GM23338 (cell line): ENCODE data around the gene KIF25. TPM values are rescaled to one million over a fixed set of nuclear protein-coding genes. Genes with fewer than 3 reads are reported as not detected.

Experiments
- ATAC-seq: fragments of 200-7000 bp; cut with Tn5 transposase; 3 replicates; pipeline ENCODE4 v1.9.1; 2020
- DNase-seq: peaks from one replicate; pipeline ENCODE4 v3.0.0-alpha.2; 2015; ENCODE audit warnings: low spot score
- H2AFZ ChIP-seq: fragments of 200-600 bp; sonication (generic); 2 replicates; pipeline ENCODE4 v1.8.0; 2016; ENCODE audit warnings: antibody characterized with exemption, mild to moderate bottlenecking, moderate library complexity
- H3F3A ChIP-seq: fragments of 200-600 bp; sonication (generic); replicated peaks from 2 replicates; pipeline ENCODE4 v1.8.0; 2017; ENCODE audit warnings: antibody characterized with exemption, mixed run types, low read depth
- H3K27ac ChIP-seq: fragments of 200-600 bp; sonication (generic); 2 replicates; pipeline ENCODE4 v1.6.1; 2016; ENCODE audit warnings: low read depth
- H3K27me3 ChIP-seq: fragments of 200-600 bp; sonication (generic); 2 replicates; pipeline ENCODE4 v1.8.0; 2016; ENCODE audit warnings: mild to moderate bottlenecking, mixed run types, moderate library complexity; ENCODE audit not compliant: insufficient read depth
- H3K36me3 ChIP-seq: fragments of 200-600 bp; sonication (generic); 2 replicates; pipeline ENCODE4 v1.8.0; 2016; ENCODE audit warnings: mild to moderate bottlenecking; ENCODE audit not compliant: insufficient read depth
- H3K4me1 ChIP-seq: fragments of 200-600 bp; sonication (generic); 2 replicates; pipeline ENCODE4 v1.8.0; 2016; ENCODE audit warnings: mild to moderate bottlenecking, moderate library complexity; ENCODE audit not compliant: insufficient read depth
- H3K4me2 ChIP-seq: fragments of 200-600 bp; sonication (generic); 2 replicates; pipeline ENCODE4 v1.7.1; 2017; ENCODE audit warnings: mixed run types
- H3K4me3 ChIP-seq: fragments of 200-600 bp; sonication (generic); 2 replicates; pipeline ENCODE4 v1.6.1; 2016; ENCODE audit warnings: mixed run types
- H3K79me2 ChIP-seq: fragments of 200-600 bp; sonication (generic); replicated peaks from 2 replicates; pipeline ENCODE4 v1.8.0; 2017; ENCODE audit warnings: mild to moderate bottlenecking; ENCODE audit not compliant: insufficient read depth
- H3K9me2 ChIP-seq: fragments of 200-600 bp; sonication (generic); 2 replicates; pipeline ENCODE4 v1.8.0; 2017; ENCODE audit not compliant: insufficient read depth
- H4K20me1 ChIP-seq: fragments of 200-600 bp; sonication (generic); replicated peaks from 2 replicates; pipeline ENCODE4 v1.8.0; 2017; ENCODE audit warnings: mild to moderate bottlenecking; ENCODE audit not compliant: insufficient read depth
- H3K27ac Mint-ChIP-seq: 2 replicates; pipeline ENCODE4 v1.8.0; 2020; ENCODE audit warnings: inconsistent platforms, mild to moderate bottlenecking, moderate library complexity, mixed read lengths
- H3K27me3 Mint-ChIP-seq: 3 replicates; pipeline ENCODE4 v1.8.0; 2022; ENCODE audit warnings: low read depth, mild to moderate bottlenecking, moderate library complexity, mixed read lengths, inconsistent platforms; ENCODE audit not compliant: insufficient read depth, poor library complexity
- H3K36me3 Mint-ChIP-seq: 3 replicates; pipeline ENCODE4 v1.8.0; 2021; ENCODE audit warnings: low read depth, mild to moderate bottlenecking, inconsistent platforms, moderate library complexity, mixed read lengths
- H3K4me1 Mint-ChIP-seq: 3 replicates; pipeline ENCODE4 v1.8.0; 2020; ENCODE audit warnings: mild to moderate bottlenecking, inconsistent platforms, mixed read lengths
- H3K4me3 Mint-ChIP-seq: 3 replicates; pipeline ENCODE4 v1.8.0; 2021; ENCODE audit warnings: moderate library complexity, mild to moderate bottlenecking, inconsistent platforms, mixed read lengths
- H3K9me3 Mint-ChIP-seq: 3 replicates; pipeline ENCODE4 v1.8.0; 2020; ENCODE audit warnings: moderate library complexity, mild to moderate bottlenecking, inconsistent platforms, mixed read lengths
- CREB1 ChIP-seq: fragments of 250-450 bp; sonication (Bioruptor Pico); IDR thresholded peaks from 2 replicates; pipeline ENCODE4 v1.5.0; 2020; ENCODE audit warnings: low read depth, mild to moderate bottlenecking, moderate library complexity
- EZH2 ChIP-seq: fragments of 200-600 bp; sonication (generic); IDR thresholded peaks from one replicate; pipeline ENCODE4 v1.8.0; 2017; ENCODE audit warnings: antibody characterized with exemption, mild to moderate bottlenecking, low read depth; ENCODE audit not compliant: unreplicated experiment
- EZH2phosphoT487 ChIP-seq: fragments of 200-600 bp; sonication (generic); IDR thresholded peaks from one replicate; pipeline ENCODE4 v1.8.1; 2018; ENCODE audit warnings: antibody characterized with exemption; ENCODE audit not compliant: unreplicated experiment
- JUNB ChIP-seq: IDR thresholded peaks from one replicate; pipeline ENCODE4 v1.6.1; 2016; ENCODE audit warnings: antibody characterized with exemption; ENCODE audit not compliant: unreplicated experiment
- NANOG ChIP-seq: IDR thresholded peaks from 2 replicates; pipeline ENCODE4 v1.6.1; 2016; ENCODE audit warnings: antibody characterized with exemption, borderline replicate concordance
- POLR2AphosphoS5 ChIP-seq: IDR thresholded peaks from 2 replicates; pipeline ENCODE4 v1.6.1; 2016; ENCODE audit warnings: antibody characterized with exemption, low read depth
- STAT1 ChIP-seq: IDR thresholded peaks from one replicate; pipeline ENCODE4 v1.6.1; 2016; ENCODE audit warnings: antibody characterized with exemption; ENCODE audit not compliant: unreplicated experiment
- ZNF114 ChIP-seq: fragments of 250-450 bp; sonication (Bioruptor Pico); IDR thresholded peaks from 2 replicates; pipeline ENCODE4 v1.5.0; 2020; ENCODE audit warnings: mild to moderate bottlenecking, moderate library complexity
- ZNF331 ChIP-seq: fragments of 250-450 bp; sonication (Bioruptor Pico); IDR thresholded peaks from 2 replicates; pipeline ENCODE4 v1.5.0; 2020; ENCODE audit warnings: low read depth, mild to moderate bottlenecking, moderate library complexity
- polyA plus RNA-seq: library from polyadenylated mRNA; unstranded; fragments of >200 nt; fragmentation: Nextera tagmentation; extraction: Ambion mirVana; gene quantifications from 2 replicates; pipeline ENCODE4 v1.2.1, GENCODE V29; 2016
- total RNA-seq: library from RNA; depleted of rRNA; stranded (reverse); fragments of >200 nt; shearing (Covaris generic); gene quantifications from 2 replicates; pipeline ENCODE4 v1.2.3, GENCODE V29; 2014
- TF ChIP-seq, protein P1 (sequence below): IDR thresholded peaks from one replicate; pipeline ENCODE4 v1.6.1; 2018; ENCODE audit warnings: antibody characterized with exemption; ENCODE audit not compliant: unreplicated experiment
- TF ChIP-seq, protein P2 (sequence below): fragments of 250-450 bp; sonication (Bioruptor Pico); IDR thresholded peaks from 2 replicates; pipeline ENCODE4 v1.5.0; 2020; ENCODE audit warnings: mild to moderate bottlenecking, moderate library complexity
- TF ChIP-seq, protein P3 (sequence below), 2 experiments: fragments of 200-600 bp in 1 of 2; sonication (generic) in 1 of 2; conservative IDR thresholded peaks; 2 replicates each; pipeline versions ENCODE4 v1.5.1 to v1.6.1; 2016 to 2017; ENCODE audit warnings: antibody characterized with exemption in 2 of 2, low read depth in 2 of 2, mild to moderate bottlenecking in 2 of 2, moderate library complexity in 1 of 2
- TF ChIP-seq, protein P4 (sequence below): IDR thresholded peaks from 2 replicates; pipeline ENCODE4 v1.6.1; 2016; ENCODE audit warnings: antibody characterized with exemption

Gene KIF25
- total and polyA plus RNA-seq, 2 experiments from 2014 or later, result 0.69 to 0.76 TPM

DNA sequence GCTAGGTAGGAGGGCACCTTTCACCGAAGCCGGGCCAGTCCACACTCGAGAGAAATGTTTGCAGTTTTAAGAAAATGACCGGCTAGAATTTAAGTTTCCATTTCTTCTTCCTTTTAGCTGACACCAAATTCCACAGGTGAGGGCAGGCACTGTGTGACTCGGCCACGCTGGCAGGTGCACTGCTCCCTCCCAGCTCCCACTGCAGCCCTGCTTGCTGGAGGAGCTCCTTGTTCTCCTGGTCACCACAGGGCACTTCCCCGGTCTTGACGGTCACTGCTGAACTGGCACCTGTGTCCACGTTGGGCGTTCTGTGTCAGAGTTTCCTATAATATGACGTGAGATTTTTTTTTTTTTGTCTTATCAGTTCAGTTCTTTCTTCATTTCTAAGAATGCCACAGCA lies 3.6 kb upstream of the KIF25 start:
- Histone ChIP-seq H4K20me1 (no peaks in the 10 kb centered on the region), H3K4me3 (no peak overlapping the region), H3K36me3 (no peaks in the 10 kb centered on the region), H3K27ac (no peak overlapping the region), H3K4me1 (peaks cover 7% of the 10 kb centered on the region), H2AFZ (no peak overlapping the region), H3K27me3 (no peaks in the 10 kb centered on the region), H3K9me2 (0 out of 2 replicates have a peak, but pooled peaks cover 2% of the 10 kb centered on the region), H3F3A (no peaks in the 10 kb centered on the region), H3K79me2 (no peaks in the 10 kb centered on the region), H3K4me2 (no peak overlapping the region)
- H3K27ac Mint-ChIP-seq, result no peak overlapping the region
- H3K9me3 Mint-ChIP-seq, result peaks cover 5% of the 10 kb centered on the region; the same call in 2 of the 3 replicates
- H3K4me3 Mint-ChIP-seq, result no peak overlapping the region
- ATAC-seq (no peak), DNase-seq (no peak)
- TF ChIP-seq CREB1 (CRISPR knock-in tag) (no peak), POLR2AphosphoS5 (no peak), JUNB (no peak), EZH2phosphoT487 (no peak), ZNF114 (CRISPR knock-in tag) (no peak), ZNF331 (no peak), EZH2 (no peak), STAT1 (no peak), NANOG (no peak)
- TF ChIP-seq, protein P1, sequence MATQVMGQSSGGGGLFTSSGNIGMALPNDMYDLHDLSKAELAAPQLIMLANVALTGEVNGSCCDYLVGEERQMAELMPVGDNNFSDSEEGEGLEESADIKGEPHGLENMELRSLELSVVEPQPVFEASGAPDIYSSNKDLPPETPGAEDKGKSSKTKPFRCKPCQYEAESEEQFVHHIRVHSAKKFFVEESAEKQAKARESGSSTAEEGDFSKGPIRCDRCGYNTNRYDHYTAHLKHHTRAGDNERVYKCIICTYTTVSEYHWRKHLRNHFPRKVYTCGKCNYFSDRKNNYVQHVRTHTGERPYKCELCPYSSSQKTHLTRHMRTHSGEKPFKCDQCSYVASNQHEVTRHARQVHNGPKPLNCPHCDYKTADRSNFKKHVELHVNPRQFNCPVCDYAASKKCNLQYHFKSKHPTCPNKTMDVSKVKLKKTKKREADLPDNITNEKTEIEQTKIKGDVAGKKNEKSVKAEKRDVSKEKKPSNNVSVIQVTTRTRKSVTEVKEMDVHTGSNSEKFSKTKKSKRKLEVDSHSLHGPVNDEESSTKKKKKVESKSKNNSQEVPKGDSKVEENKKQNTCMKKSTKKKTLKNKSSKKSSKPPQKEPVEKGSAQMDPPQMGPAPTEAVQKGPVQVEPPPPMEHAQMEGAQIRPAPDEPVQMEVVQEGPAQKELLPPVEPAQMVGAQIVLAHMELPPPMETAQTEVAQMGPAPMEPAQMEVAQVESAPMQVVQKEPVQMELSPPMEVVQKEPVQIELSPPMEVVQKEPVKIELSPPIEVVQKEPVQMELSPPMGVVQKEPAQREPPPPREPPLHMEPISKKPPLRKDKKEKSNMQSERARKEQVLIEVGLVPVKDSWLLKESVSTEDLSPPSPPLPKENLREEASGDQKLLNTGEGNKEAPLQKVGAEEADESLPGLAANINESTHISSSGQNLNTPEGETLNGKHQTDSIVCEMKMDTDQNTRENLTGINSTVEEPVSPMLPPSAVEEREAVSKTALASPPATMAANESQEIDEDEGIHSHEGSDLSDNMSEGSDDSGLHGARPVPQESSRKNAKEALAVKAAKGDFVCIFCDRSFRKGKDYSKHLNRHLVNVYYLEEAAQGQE, result no peak
- TF ChIP-seq, protein P2, sequence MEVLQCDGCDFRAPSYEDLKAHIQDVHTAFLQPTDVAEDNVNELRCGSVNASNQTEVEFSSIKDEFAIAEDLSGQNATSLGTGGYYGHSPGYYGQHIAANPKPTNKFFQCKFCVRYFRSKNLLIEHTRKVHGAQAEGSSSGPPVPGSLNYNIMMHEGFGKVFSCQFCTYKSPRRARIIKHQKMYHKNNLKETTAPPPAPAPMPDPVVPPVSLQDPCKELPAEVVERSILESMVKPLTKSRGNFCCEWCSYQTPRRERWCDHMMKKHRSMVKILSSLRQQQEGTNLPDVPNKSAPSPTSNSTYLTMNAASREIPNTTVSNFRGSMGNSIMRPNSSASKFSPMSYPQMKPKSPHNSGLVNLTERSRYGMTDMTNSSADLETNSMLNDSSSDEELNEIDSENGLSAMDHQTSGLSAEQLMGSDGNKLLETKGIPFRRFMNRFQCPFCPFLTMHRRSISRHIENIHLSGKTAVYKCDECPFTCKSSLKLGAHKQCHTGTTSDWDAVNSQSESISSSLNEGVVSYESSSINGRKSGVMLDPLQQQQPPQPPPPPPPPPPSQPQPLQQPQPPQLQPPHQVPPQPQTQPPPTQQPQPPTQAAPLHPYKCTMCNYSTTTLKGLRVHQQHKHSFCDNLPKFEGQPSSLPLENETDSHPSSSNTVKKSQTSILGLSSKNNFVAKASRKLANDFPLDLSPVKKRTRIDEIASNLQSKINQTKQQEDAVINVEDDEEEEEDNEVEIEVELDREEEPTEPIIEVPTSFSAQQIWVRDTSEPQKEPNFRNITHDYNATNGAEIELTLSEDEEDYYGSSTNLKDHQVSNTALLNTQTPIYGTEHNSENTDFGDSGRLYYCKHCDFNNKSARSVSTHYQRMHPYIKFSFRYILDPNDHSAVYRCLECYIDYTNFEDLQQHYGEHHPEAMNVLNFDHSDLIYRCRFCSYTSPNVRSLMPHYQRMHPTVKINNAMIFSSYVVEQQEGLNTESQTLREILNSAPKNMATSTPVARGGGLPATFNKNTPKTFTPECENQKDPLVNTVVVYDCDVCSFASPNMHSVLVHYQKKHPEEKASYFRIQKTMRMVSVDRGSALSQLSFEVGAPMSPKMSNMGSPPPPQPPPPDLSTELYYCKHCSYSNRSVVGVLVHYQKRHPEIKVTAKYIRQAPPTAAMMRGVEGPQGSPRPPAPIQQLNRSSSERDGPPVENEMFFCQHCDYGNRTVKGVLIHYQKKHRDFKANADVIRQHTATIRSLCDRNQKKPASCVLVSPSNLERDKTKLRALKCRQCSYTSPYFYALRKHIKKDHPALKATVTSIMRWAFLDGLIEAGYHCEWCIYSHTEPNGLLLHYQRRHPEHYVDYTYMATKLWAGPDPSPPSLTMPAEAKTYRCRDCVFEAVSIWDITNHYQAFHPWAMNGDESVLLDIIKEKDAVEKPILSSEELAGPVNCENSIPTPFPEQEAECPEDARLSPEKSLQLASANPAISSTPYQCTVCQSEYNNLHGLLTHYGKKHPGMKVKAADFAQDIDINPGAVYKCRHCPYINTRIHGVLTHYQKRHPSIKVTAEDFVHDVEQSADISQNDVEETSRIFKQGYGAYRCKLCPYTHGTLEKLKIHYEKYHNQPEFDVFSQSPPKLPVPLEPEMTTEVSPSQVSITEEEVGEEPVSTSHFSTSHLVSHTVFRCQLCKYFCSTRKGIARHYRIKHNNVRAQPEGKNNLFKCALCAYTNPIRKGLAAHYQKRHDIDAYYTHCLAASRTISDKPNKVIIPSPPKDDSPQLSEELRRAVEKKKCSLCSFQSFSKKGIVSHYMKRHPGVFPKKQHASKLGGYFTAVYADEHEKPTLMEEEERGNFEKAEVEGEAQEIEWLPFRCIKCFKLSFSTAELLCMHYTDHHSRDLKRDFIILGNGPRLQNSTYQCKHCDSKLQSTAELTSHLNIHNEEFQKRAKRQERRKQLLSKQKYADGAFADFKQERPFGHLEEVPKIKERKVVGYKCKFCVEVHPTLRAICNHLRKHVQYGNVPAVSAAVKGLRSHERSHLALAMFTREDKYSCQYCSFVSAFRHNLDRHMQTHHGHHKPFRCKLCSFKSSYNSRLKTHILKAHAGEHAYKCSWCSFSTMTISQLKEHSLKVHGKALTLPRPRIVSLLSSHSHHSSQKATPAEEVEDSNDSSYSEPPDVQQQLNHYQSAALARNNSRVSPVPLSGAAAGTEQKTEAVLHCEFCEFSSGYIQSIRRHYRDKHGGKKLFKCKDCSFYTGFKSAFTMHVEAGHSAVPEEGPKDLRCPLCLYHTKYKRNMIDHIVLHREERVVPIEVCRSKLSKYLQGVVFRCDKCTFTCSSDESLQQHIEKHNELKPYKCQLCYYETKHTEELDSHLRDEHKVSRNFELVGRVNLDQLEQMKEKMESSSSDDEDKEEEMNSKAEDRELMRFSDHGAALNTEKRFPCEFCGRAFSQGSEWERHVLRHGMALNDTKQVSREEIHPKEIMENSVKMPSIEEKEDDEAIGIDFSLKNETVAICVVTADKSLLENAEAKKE, result no peak
- TF ChIP-seq, protein P3, sequence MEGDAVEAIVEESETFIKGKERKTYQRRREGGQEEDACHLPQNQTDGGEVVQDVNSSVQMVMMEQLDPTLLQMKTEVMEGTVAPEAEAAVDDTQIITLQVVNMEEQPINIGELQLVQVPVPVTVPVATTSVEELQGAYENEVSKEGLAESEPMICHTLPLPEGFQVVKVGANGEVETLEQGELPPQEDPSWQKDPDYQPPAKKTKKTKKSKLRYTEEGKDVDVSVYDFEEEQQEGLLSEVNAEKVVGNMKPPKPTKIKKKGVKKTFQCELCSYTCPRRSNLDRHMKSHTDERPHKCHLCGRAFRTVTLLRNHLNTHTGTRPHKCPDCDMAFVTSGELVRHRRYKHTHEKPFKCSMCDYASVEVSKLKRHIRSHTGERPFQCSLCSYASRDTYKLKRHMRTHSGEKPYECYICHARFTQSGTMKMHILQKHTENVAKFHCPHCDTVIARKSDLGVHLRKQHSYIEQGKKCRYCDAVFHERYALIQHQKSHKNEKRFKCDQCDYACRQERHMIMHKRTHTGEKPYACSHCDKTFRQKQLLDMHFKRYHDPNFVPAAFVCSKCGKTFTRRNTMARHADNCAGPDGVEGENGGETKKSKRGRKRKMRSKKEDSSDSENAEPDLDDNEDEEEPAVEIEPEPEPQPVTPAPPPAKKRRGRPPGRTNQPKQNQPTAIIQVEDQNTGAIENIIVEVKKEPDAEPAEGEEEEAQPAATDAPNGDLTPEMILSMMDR (conservative IDR thresholded peaks at IDR 0.05; ENCODE audit: low read depth in 2 of 2), result no peak
- TF ChIP-seq, protein P4, sequence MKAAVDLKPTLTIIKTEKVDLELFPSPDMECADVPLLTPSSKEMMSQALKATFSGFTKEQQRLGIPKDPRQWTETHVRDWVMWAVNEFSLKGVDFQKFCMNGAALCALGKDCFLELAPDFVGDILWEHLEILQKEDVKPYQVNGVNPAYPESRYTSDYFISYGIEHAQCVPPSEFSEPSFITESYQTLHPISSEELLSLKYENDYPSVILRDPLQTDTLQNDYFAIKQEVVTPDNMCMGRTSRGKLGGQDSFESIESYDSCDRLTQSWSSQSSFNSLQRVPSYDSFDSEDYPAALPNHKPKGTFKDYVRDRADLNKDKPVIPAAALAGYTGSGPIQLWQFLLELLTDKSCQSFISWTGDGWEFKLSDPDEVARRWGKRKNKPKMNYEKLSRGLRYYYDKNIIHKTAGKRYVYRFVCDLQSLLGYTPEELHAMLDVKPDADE, result no peak
- H3K27me3 Mint-ChIP-seq, result peaks cover 7% of the 10 kb centered on the region
- H3K36me3 Mint-ChIP-seq, result peaks cover 5% of the 10 kb centered on the region; the same call in 2 of the 3 replicates
- H3K4me1 Mint-ChIP-seq, result peaks cover 8% of the 10 kb centered on the region
